Hepatocyte (in vitro differentiated cells): ENCODE results near the gene MPV17.

ENCODE experiments used
- CTCF ChIP-seq: fragments of 200-600 bp; sonication (generic); IDR thresholded peaks from 2 replicates; pipeline ENCODE4 v1.5.1; 2016; ENCODE audit warnings: antibody characterized with exemption, mild to moderate bottlenecking; ENCODE audit not compliant: poor library complexity
- EZH2phosphoT487 ChIP-seq: fragments of 200-600 bp; sonication (generic); IDR thresholded peaks from one replicate; pipeline ENCODE4 v1.6.1; 2018; ENCODE audit warnings: antibody characterized with exemption, mild to moderate bottlenecking, low read depth, moderate library complexity; ENCODE audit not compliant: unreplicated experiment, severe bottlenecking

GRCh38 chr2:27353762-27354596 is 31.1 kb upstream of the MPV17 start:
- TF ChIP-seq EZH2phosphoT487 = no peak
- TF ChIP-seq CTCF = no peak
